A549 (cell line): Measurements from ENCODE around the gene XG. TPM values are rescaled to one million over a fixed set of nuclear protein-coding genes. Genes with fewer than 3 reads are reported as not detected.

Source experiments
- ATAC-seq, 2 experiments: fragments of 200-7000 bp in 1 of 2; fragments of >200 bp in 1 of 2; cut with Nextera tagmentation in 1 of 2; cut with Tn5 transposase in 1 of 2; 3 replicates each; pipeline versions ENCODE4 v1.8.0 to v1.9.1; 2018 to 2020; ENCODE audit warnings: mild to moderate bottlenecking in 1 of 2, moderate library complexity in 1 of 2
- CTCF ChIA-PET: fragments of 300-600 bp; sonication (Branson Sonifier 250); formaldehyde crosslinking; extraction: SDS; loops from one replicate; lab custom pipeline; 2021; ENCODE audit warnings: antibody characterized with exemption, inconsistent platforms; lab: Yijun Ruan, JAX
- POLR2A ChIA-PET: fragments of 350-600 bp; formaldehyde crosslinking; extraction: SDS; loops from one replicate; lab custom pipeline; 2021; ENCODE audit warnings: antibody characterized with exemption, inconsistent platforms; lab: Yijun Ruan, JAX
- DNase-seq, 2 experiments: peaks; one replicate each; pipeline versions ENCODE4 v3.0.0 to v3.0.0-alpha.2; 2011 to 2016; ENCODE audit warnings: low read depth in 1 of 2, low spot score in 1 of 2
- FAIRE-seq: peaks from 2 replicates; lab custom pipeline; 2011; peaks lifted over from hg19 to GRCh38; lab: Jason Lieb, UNC
- H3K27ac ChIP-seq, 2 experiments: fragments of >200 bp; sonication (Bioruptor Twin); formaldehyde crosslinking; 3 replicates each; pipeline ENCODE4 v1.5.1; 2016 to 2017
- H3K4me1 ChIP-seq: fragments of >200 bp; sonication (Bioruptor Twin); formaldehyde crosslinking; 3 replicates; pipeline ENCODE4 v1.6.1; 2016
- H3K4me2 ChIP-seq: fragments of >200 bp; sonication (Bioruptor Twin); formaldehyde crosslinking; 3 replicates; pipeline ENCODE4 v1.6.1; 2016
- H3K4me3 ChIP-seq: fragments of >200 bp; sonication (Bioruptor Twin); formaldehyde crosslinking; 3 replicates; pipeline ENCODE4 v1.5.1; 2016
- H3K9me3 ChIP-seq: fragments of >200 bp; sonication (Bioruptor Twin); formaldehyde crosslinking; 3 replicates; pipeline ENCODE4 v1.6.1; 2016
- BHLHE40 ChIP-seq: IDR thresholded peaks from 2 replicates; pipeline ENCODE4 v1.6.1; 2012; ENCODE audit warnings: low read depth, low read length, inconsistent platforms
- CBX2 ChIP-seq: fragments of 200-600 bp; sonication (generic); IDR thresholded peaks from 2 replicates; pipeline ENCODE4 v1.6.1; 2016; ENCODE audit warnings: low read depth, mild to moderate bottlenecking, borderline replicate concordance
- CEBPB ChIP-seq, 2 experiments: fragments of >200 bp in 1 of 2; sonication (Bioruptor Twin) in 1 of 2; formaldehyde crosslinking in 1 of 2; IDR thresholded peaks; 2 replicates each; pipeline ENCODE4 v1.6.1; 2012 to 2016
- CHD2 ChIP-seq: fragments of 150-350 bp; IDR thresholded peaks from 2 replicates; pipeline ENCODE4 v1.6.1; 2014; ENCODE audit warnings: low read length; ENCODE audit not compliant: partially characterized antibody
- E2F6 ChIP-seq: IDR thresholded peaks from 2 replicates; pipeline ENCODE4 v1.6.1; 2012; ENCODE audit warnings: low read depth, borderline replicate concordance
- EHF ChIP-seq: fragments of 250-450 bp; sonication (Bioruptor Pico); IDR thresholded peaks from 2 replicates; pipeline ENCODE4 v1.5.0; 2020; ENCODE audit warnings: mild to moderate bottlenecking
- EHMT2 ChIP-seq: fragments of 200-600 bp; sonication (generic); IDR thresholded peaks from 2 replicates; pipeline ENCODE4 v1.6.1; 2016; ENCODE audit warnings: antibody characterized with exemption, low read depth, mild to moderate bottlenecking, moderate library complexity
- ELK1 ChIP-seq: fragments of 150-350 bp; IDR thresholded peaks from 2 replicates; pipeline ENCODE4 v1.6.1; 2014; ENCODE audit warnings: low read depth, mild to moderate bottlenecking, low read length
- EP300 ChIP-seq, 2 experiments: fragments of >200 bp; sonication (Bioruptor Twin); formaldehyde crosslinking; IDR thresholded peaks; 2 replicates in 1 of 2; 3 replicates in 1 of 2; pipeline ENCODE4 v1.6.1; 2016 to 2017
- FOSB ChIP-seq: fragments of 250-450 bp; sonication (Bioruptor Pico); IDR thresholded peaks from 2 replicates; pipeline ENCODE4 v1.5.0; 2020; ENCODE audit warnings: mild to moderate bottlenecking, moderate library complexity
- FOSL2 ChIP-seq, 2 experiments: fragments of 450-650 bp in 1 of 2; fragments of >200 bp in 1 of 2; sonication (Bioruptor Twin) in 1 of 2; formaldehyde crosslinking; IDR thresholded peaks; 2 replicates each; pipeline versions ENCODE4 v1.5.0 to v1.6.1; 2016 to 2020; ENCODE audit warnings: mild to moderate bottlenecking in 1 of 2, moderate library complexity in 1 of 2
- HDAC2 ChIP-seq: fragments of 200-600 bp; sonication (generic); IDR thresholded peaks from 2 replicates; pipeline ENCODE4 v1.6.1; 2016
- HES2 ChIP-seq: fragments of >200 bp; sonication (Bioruptor Twin); formaldehyde crosslinking; IDR thresholded peaks from 2 replicates; pipeline ENCODE4 v1.6.1; 2016
- HEYL ChIP-seq: fragments of 250-450 bp; sonication (Bioruptor Pico); IDR thresholded peaks from 2 replicates; pipeline ENCODE4 v1.8.0; 2021; ENCODE audit warnings: mild to moderate bottlenecking, moderate library complexity
- HMGXB4 ChIP-seq: fragments of 250-450 bp; sonication (Bioruptor Pico); IDR thresholded peaks from 2 replicates; pipeline ENCODE4 v1.5.0; 2021; ENCODE audit warnings: mild to moderate bottlenecking, moderate library complexity, borderline replicate concordance
- HOXB5 ChIP-seq: fragments of 250-450 bp; sonication (Bioruptor Pico); IDR thresholded peaks from 2 replicates; pipeline ENCODE4 v1.5.0; 2020; ENCODE audit warnings: mild to moderate bottlenecking, moderate library complexity
- JUN ChIP-seq, 2 experiments: fragments of >200 bp; sonication (Bioruptor Twin); formaldehyde crosslinking; IDR thresholded peaks; 2 replicates in 1 of 2; 3 replicates in 1 of 2; pipeline ENCODE4 v1.6.1; 2016 to 2017
- JUNB ChIP-seq: fragments of >200 bp; sonication (Bioruptor Twin); formaldehyde crosslinking; IDR thresholded peaks from 2 replicates; pipeline ENCODE4 v1.6.1; 2016
- KDM1A ChIP-seq: fragments of 200-600 bp; sonication (generic); IDR thresholded peaks from 2 replicates; pipeline ENCODE4 v1.6.1; 2016; ENCODE audit warnings: low read depth, mild to moderate bottlenecking
- MAZ ChIP-seq: fragments of 150-350 bp; IDR thresholded peaks from 2 replicates; pipeline ENCODE4 v1.6.1; 2014; ENCODE audit warnings: antibody characterized with exemption, low read depth, low read length, borderline replicate concordance
- NFE2L2 ChIP-seq: fragments of 150-350 bp; conservative IDR thresholded peaks from 2 replicates; pipeline ENCODE4 v1.6.1; 2014; ENCODE audit warnings: low read length
- RAD21 ChIP-seq, 2 experiments: fragments of >200 bp in 1 of 2; sonication (Bioruptor Twin) in 1 of 2; formaldehyde crosslinking in 1 of 2; IDR thresholded peaks in 1 of 2; conservative IDR thresholded peaks in 1 of 2; 2 replicates in 1 of 2; 3 replicates in 1 of 2; pipeline ENCODE4 v1.6.1; 2012 to 2018; ENCODE audit warnings: inconsistent platforms in 1 of 2
- RARB ChIP-seq: fragments of 250-450 bp; sonication (Bioruptor Pico); IDR thresholded peaks from 2 replicates; pipeline ENCODE4 v1.8.0; 2021; ENCODE audit warnings: mild to moderate bottlenecking, moderate library complexity
- RCOR1 ChIP-seq: fragments of 150-350 bp; IDR thresholded peaks from 2 replicates; pipeline ENCODE4 v1.6.1; 2014; ENCODE audit warnings: antibody characterized with exemption, low read length, low read depth
- RNF2 ChIP-seq: fragments of 200-600 bp; sonication (generic); IDR thresholded peaks from 2 replicates; pipeline ENCODE4 v1.6.1; 2016; ENCODE audit warnings: low read depth, mild to moderate bottlenecking, antibody characterized with exemption, moderate library complexity, borderline replicate concordance
- SMC3 ChIP-seq: fragments of >200 bp; sonication (Bioruptor Twin); formaldehyde crosslinking; IDR thresholded peaks from 3 replicates; pipeline ENCODE4 v1.6.1; 2018; ENCODE audit warnings: inconsistent platforms
- SREBF2 ChIP-seq: fragments of 450-650 bp; IDR thresholded peaks from 2 replicates; pipeline ENCODE4 v1.6.1; 2014; ENCODE audit warnings: mild to moderate bottlenecking, moderate library complexity
- TFCP2L1 ChIP-seq: fragments of 250-450 bp; sonication (Bioruptor Pico); IDR thresholded peaks from 2 replicates; pipeline ENCODE4 v1.5.0; 2021; ENCODE audit warnings: mild to moderate bottlenecking
- ZC3H11A ChIP-seq: fragments of 450-650 bp; IDR thresholded peaks from 2 replicates; pipeline ENCODE4 v1.6.1; 2014; ENCODE audit warnings: antibody characterized with exemption, mild to moderate bottlenecking
- ZFP36 ChIP-seq: fragments of 450-650 bp; IDR thresholded peaks from 2 replicates; pipeline ENCODE4 v1.6.1; 2014; ENCODE audit warnings: borderline replicate concordance; ENCODE audit not compliant: partially characterized antibody
- WGBS: methylation state at CpG from one replicate; pipeline ENCODE4 v1.1.6; 2017; ENCODE audit errors: missing lambda C conversion rate; 5-methylcytosine and 5-hydroxymethylcytosine counted together
- polyA plus RNA-seq, 4 experiments: library from polyadenylated mRNA; depleted of rRNA in 3 of 4; stranded (reverse); fragments of >200 nt; fragmentation: RNase III in 1 of 4; extraction: RNeasy Plus Mini Kit Qiagen cat#74134 plus additional on column Dnase treatment in 1 of 4; gene quantifications; 2 replicates in 3 of 4; 3 replicates in 1 of 4; pipeline ENCODE4 v1.2.3, GENCODE V29; 2011 to 2017

The XG gene
- polyA plus RNA-seq, 2 of the 4 experiments (the other 2 are of a cell fraction): 0.05 to 0.06 TPM

GRCh38 chrX:2784026-2784425, 32.2 kb downstream of the XG start:
- FAIRE-seq (no peak), DNase-seq (no peak), ATAC-seq (no peak)
- ChIA-PET POLR2A (no interaction called here), CTCF (no interaction called here)
- no peak overlapping the region for H3K4me2 ChIP-seq
- no peaks in the 10 kb centered on the region for H3K9me3 ChIP-seq
- 66% methylated on average over 6 of the region's 6 CpGs for WGBS
- no peaks in the 10 kb centered on the region for H3K4me1 ChIP-seq
- H3K27ac ChIP-seq: no peak overlapping the region
- no peak overlapping the region for H3K4me3 ChIP-seq
- TF ChIP-seq FOSL2 (IDR thresholded peaks at IDR 0.05) (no peak), FOSL2 (CRISPR knock-in tag; IDR thresholded peaks at IDR 0.05) (no peak), MAZ (no peak), SMC3 (no peak), BHLHE40 (no peak), E2F6 (no peak), HOXB5 (CRISPR knock-in tag) (no peak), EHF (CRISPR knock-in tag) (no peak), JUN (IDR thresholded peaks at IDR 0.05) (no peak), CHD2 (no peak), CEBPB (IDR thresholded peaks at IDR 0.05) (no peak), RCOR1 (no peak), HDAC2 (no peak)

GRCh38 chrX:2785538-2785937, 33.7 kb downstream of the XG start:
- no peak for FAIRE-seq
- POLR2A ChIA-PET: no interaction called here

GRCh38 chrX:2788980-2789379, 37.1 kb downstream of the XG start:
- Histone ChIP-seq H3K4me1 (no peaks in the 10 kb centered on the region), H3K9me3 (no peaks in the 10 kb centered on the region), H3K27ac (no peak overlapping the region), H3K4me3 (no peak overlapping the region), H3K4me2 (no peak overlapping the region)
- ChIA-PET CTCF (no interaction called here), POLR2A (no interaction called here)
- FAIRE-seq (no peak), DNase-seq (no peak), ATAC-seq (no peak)
- TF ChIP-seq HES2 (no peak), ZFP36 (no peak), RARB (no peak), HMGXB4 (CRISPR knock-in tag) (no peak), KDM1A (no peak), CBX2 (no peak), EHF (CRISPR knock-in tag) (no peak), ELK1 (no peak), RAD21 (conservative IDR thresholded peaks at IDR 0.05 in 1 of 2, IDR thresholded peaks at IDR 0.05 in 1 of 2) (no peak), TFCP2L1 (no peak), RCOR1 (no peak), JUNB (no peak), NFE2L2 (no peak), RNF2 (no peak), CHD2 (no peak), ZC3H11A (no peak), EP300 (IDR thresholded peaks at IDR 0.05) (no peak), HEYL (CRISPR knock-in tag) (no peak), EHMT2 (no peak), CEBPB (IDR thresholded peaks at IDR 0.05) (no peak)
- 69% methylated on average over 4 of the region's 4 CpGs for WGBS

More at GRCh38 chrX:2785538-2785937, 33.7 kb downstream of the XG start:
- ATAC-seq (no peak), DNase-seq (no peak)
- H3K4me2 ChIP-seq: no peak overlapping the region
- CTCF ChIA-PET: no interaction called here
- TF ChIP-seq FOSB (CRISPR knock-in tag) (no peak), SREBF2 (no peak), HEYL (CRISPR knock-in tag) (no peak), CBX2 (no peak)
- no peaks in the 10 kb centered on the region for H3K4me1 ChIP-seq
- no peaks in the 10 kb centered on the region for H3K9me3 ChIP-seq
- no peak overlapping the region for H3K27ac ChIP-seq
- no peak overlapping the region for H3K4me3 ChIP-seq
- WGBS: 44% methylated on average over 4 of the region's 4 CpGs
